K562 (cell line): Measurements from ENCODE around the gene DLST. TPM values are rescaled to one million over a fixed set of nuclear protein-coding genes. Genes with fewer than 3 reads are reported as not detected.

Experiments used
- ATAC-seq: fragments of 200-7000 bp; cut with Tn5 transposase; 3 replicates; pipeline ENCODE4 v1.9.1; 2020; ENCODE audit warnings: moderate library complexity
- BruUV-seq: library from RNA; stranded (reverse); fragments of 400-500 nt; replicated peaks from 2 replicates; lab custom pipeline; 2021; lab: Mats Ljungman, UMichigan
- CTCF ChIA-PET: fragments of 300-600 bp; formaldehyde crosslinking; extraction: SDS; loops from one replicate; lab custom pipeline; 2021; ENCODE audit warnings: low intra/inter-chr PET ratio; lab: Yijun Ruan, JAX
- POLR2A ChIA-PET: fragments of 300-600, 350-650 bp; sonication (Branson Sonifier 250); formaldehyde crosslinking; extraction: SDS; loops from one replicate; lab custom pipeline; 2021; ENCODE audit warnings: antibody characterized with exemption, inconsistent platforms; lab: Yijun Ruan, JAX
- DNase-seq, 4 experiments: peaks; one replicate each; pipeline versions ENCODE4 v3.0.0 to v3.0.0-alpha.2; 2011 to 2018; ENCODE audit warnings: low spot score in 3 of 4, mixed read lengths in 3 of 4; ENCODE audit errors: extremely low read depth in 1 of 4
- FAIRE-seq: peaks from 2 replicates; lab custom pipeline; 2011; peaks lifted over from hg19 to GRCh38; lab: Jason Lieb, UNC
- H2AFZ ChIP-seq: 2 replicates; pipeline ENCODE4 v1.6.0; 2011; ENCODE audit warnings: low read depth, low read length, control low read depth, inconsistent platforms
- H3K27ac ChIP-seq: fragments of 200-600 bp; 3 replicates; pipeline ENCODE4 v1.8.0; 2011; ENCODE audit warnings: low read depth, mild to moderate bottlenecking, control low read depth, inconsistent platforms, low read length, moderate library complexity, mixed read lengths; ENCODE audit errors: extremely low read depth
- H3K27me3 ChIP-seq, 2 experiments: fragments of 300-600 bp in 1 of 2; 2 replicates in 1 of 2; 3 replicates in 1 of 2; pipeline versions ENCODE4 v1.6.0 to v1.8.0; 2011; ENCODE audit warnings: inconsistent platforms in 2 of 2, low read length in 2 of 2, mild to moderate bottlenecking in 1 of 2, mixed read lengths in 1 of 2, moderate library complexity in 1 of 2; ENCODE audit not compliant: control insufficient read depth in 2 of 2, insufficient read depth in 2 of 2
- H3K36me3 ChIP-seq: fragments of 300-600 bp; 3 replicates; pipeline ENCODE4 v1.8.0; 2011; ENCODE audit warnings: mild to moderate bottlenecking, low read length, inconsistent platforms; ENCODE audit not compliant: control insufficient read depth, insufficient read depth
- H3K4me1 ChIP-seq, 2 experiments: fragments of 200-600 bp in 1 of 2; replicated peaks in 1 of 2; 2 replicates in 1 of 2; 3 replicates in 1 of 2; pipeline versions ENCODE4 v1.5.1 to v1.8.0; 2011; ENCODE audit warnings: inconsistent platforms in 2 of 2, low read length in 2 of 2, mild to moderate bottlenecking in 1 of 2, mixed read lengths in 1 of 2, moderate library complexity in 1 of 2; ENCODE audit not compliant: control insufficient read depth in 2 of 2, insufficient read depth in 2 of 2
- H3K4me2 ChIP-seq: 2 replicates; pipeline ENCODE4 v1.6.1; 2011; ENCODE audit warnings: low read length, control low read depth, inconsistent platforms, mixed read lengths; ENCODE audit not compliant: insufficient read depth
- H3K4me3 ChIP-seq: fragments of 200-600 bp; sonication (generic), shearing (Covaris generic); 2 replicates; pipeline ENCODE4 v1.5.1; 2016; ENCODE audit warnings: control low read depth, inconsistent platforms
- H3K79me2 ChIP-seq: fragments of 200-600 bp; 3 replicates; pipeline ENCODE4 v1.8.0; 2011; ENCODE audit warnings: low read length, inconsistent platforms; ENCODE audit not compliant: control insufficient read depth, insufficient read depth
- H3K9ac ChIP-seq, 2 experiments: 2 replicates each; pipeline versions ENCODE4 v1.6.0 to v1.6.1; 2011; ENCODE audit warnings: low read depth in 2 of 2, low read length in 2 of 2, control low read depth in 1 of 2, inconsistent platforms in 1 of 2, mild to moderate bottlenecking in 1 of 2, mixed read lengths in 1 of 2; ENCODE audit not compliant: insufficient read depth in 1 of 2
- H3K9me1 ChIP-seq: one replicate; pipeline ENCODE4 v1.6.0; 2011; ENCODE audit warnings: inconsistent platforms, mild to moderate bottlenecking, low read length, moderate library complexity; ENCODE audit not compliant: control insufficient read depth, insufficient read depth
- H3K9me3 ChIP-seq: replicated peaks from 2 replicates; pipeline ENCODE4 v1.5.1; 2011; ENCODE audit warnings: low read depth, low read length, inconsistent platforms; ENCODE audit not compliant: control insufficient read depth, insufficient read depth
- H4K20me1 ChIP-seq: replicated peaks from 2 replicates; pipeline ENCODE4 v1.6.1; 2011; ENCODE audit warnings: low read length, inconsistent platforms, mixed read lengths; ENCODE audit not compliant: control insufficient read depth, insufficient read depth
- CTCFL ChIP-seq: IDR thresholded peaks from 2 replicates; pipeline ENCODE4 v1.6.1; 2011; ENCODE audit warnings: borderline replicate concordance, low read depth, mild to moderate bottlenecking, moderate library complexity, low read length; ENCODE audit not compliant: insufficient read depth, poor library complexity, severe bottlenecking
- GABPB1 ChIP-seq: sonication (generic); formaldehyde crosslinking; IDR thresholded peaks from 2 replicates; pipeline ENCODE4 v1.8.0; 2022; ENCODE audit warnings: mild to moderate bottlenecking, missing genetic modification reagents
- SAP30 ChIP-seq: fragments of 200-600 bp; sonication (generic); IDR thresholded peaks from 2 replicates; pipeline ENCODE4 v1.6.1; 2012; ENCODE audit warnings: borderline replicate concordance, low read depth, mild to moderate bottlenecking, moderate library complexity, low read length, control low read depth, inconsistent platforms; ENCODE audit not compliant: insufficient read depth, poor library complexity, severe bottlenecking
- WGBS: fragments of 100-300 bp; shearing (Covaris generic); methylation state at CpG from one replicate; pipeline ENCODE4 v1.1.6; 2016; ENCODE audit warnings: low coverage, mixed read lengths; ENCODE audit not compliant: insufficient coverage; ENCODE audit errors: missing lambda C conversion rate; 5-methylcytosine and 5-hydroxymethylcytosine counted together
- in situ Hi-C: fragments of 300-500 bp; cut with MboI; formaldehyde crosslinking; loops from 4 replicates; pipeline ENCODE4 v1.15.0; 2018; ENCODE audit warnings: inconsistent platforms, mixed read lengths
- intact Hi-C: fragments of 100-400 bp; cut with micrococcal nuclease; formaldehyde crosslinking; loops from 2 replicates; pipeline ENCODE4 v1.14.2; 2022
- polyA plus RNA-seq, 8 experiments: library from polyadenylated mRNA; depleted of rRNA in 4 of 8; stranded (reverse) in 5 of 8; unstranded in 3 of 8; fragments of >200 nt; fragmentation: Nextera tagmentation in 2 of 8; fragmentation: Illumina TruSeq in 1 of 8; extraction: Ambion mirVana in 2 of 8; extraction: Trizol in 1 of 8; gene quantifications; 2 replicates each; pipeline versions ENCODE4 v1.2.1 to v1.2.3, GENCODE V29; 2011 to 2014; ENCODE audit warnings: inconsistent platforms in 1 of 8, missing spikeins in 1 of 8
- total RNA-seq, 7 experiments: library from RNA; depleted of rRNA in 6 of 7; stranded (reverse); fragments of >200 nt in 6 of 7; fragmentation: Illumina TruSeq in 2 of 7; extraction: Trizol in 2 of 7; gene quantifications; 2 replicates each; pipeline versions ENCODE4 v1.2.1 to v1.2.3, GENCODE V29; 2011 to 2021; ENCODE audit warnings: low replicate concordance in 1 of 7

The DLST gene
- total and polyA plus RNA-seq, 9 of the 15 experiments (the other 6 are each of a cell fraction or from before 2014, with no cell fraction given) = 3.0 to 73.7 (median 45.4) TPM

- BruUV-seq = no TSS peak
- CTCF ChIA-PET = no interaction called here
- Histone ChIP-seq H3K27me3 (no peaks in the 10 kb centered on the region), H2AFZ (no peak overlapping the region), H3K79me2 (no peaks in the 10 kb centered on the region), H3K9me3 (no peaks in the 10 kb centered on the region), H3K4me2 (no peak overlapping the region), H3K9ac (no peak overlapping the region), H3K4me3 (no peak overlapping the region), H3K4me1 (no peaks in the 10 kb centered on the region; a peak in 1 of 5 replicates), H3K36me3 (peaks cover 96% of the 10 kb centered on the region), H4K20me1 (no peaks in the 10 kb centered on the region; the same call in 1 of the 2 replicates), H3K9me1 (no peaks in the 10 kb centered on the region), H3K27ac (no peak overlapping the region)
- intact Hi-C loops = no loop called here
- ATAC-seq (no peak), FAIRE-seq (no peak), DNase-seq (no peak)
- whole genome bisulfite sequencing = 90% methylated on average over 3 of the region's 5 CpGs
- POLR2A ChIA-PET = interaction anchor here (1.6 kb wide), 1 partner anchor 10 kb away, joined by 7 read pairs; no protein-coding TSS in a partner anchor
- in situ Hi-C loops = no loop called here
- no peak for TF ChIP-seq CTCFL
- TF ChIP-seq GABPB1 (CRISPR knock-in tag) = no peak
- no peak for TF ChIP-seq SAP30
- TF ChIP-seq, all 486 proteins: peak for 0
These were observed 17.0 kb downstream of the DLST start for GRCh38 chr14:74898694-74899093.
